ENCODE results near the gene MYB. TPM values are rescaled to one million over a fixed set of nuclear protein-coding genes. Genes with fewer than 3 reads are reported as not detected.

The MYB gene
- total and polyA plus RNA-seq, 2 donors (not counting 1 experiment from before 2014, with no cell fraction given) = under 0.01 to 0.16 TPM

- Histone ChIP-seq H3K4me1 (ENCODE audit: control insufficient read depth, extremely low read depth, insufficient read depth, low read length) (no peaks in the 10 kb centered on the region), H3K27ac (ENCODE audit: insufficient read depth, low read length) (no peak overlapping the region), H3K79me2 (ENCODE audit: control insufficient read depth, insufficient read depth, low read length) (no peaks in the 10 kb centered on the region), H3K4me2 (ENCODE audit: extremely low read depth, insufficient read depth, low read length) (no peak overlapping the region), H3K27me3 (ENCODE audit: control insufficient read depth, insufficient read depth, low read length) (no peaks in the 10 kb centered on the region), H3K36me3 (ENCODE audit: control insufficient read depth, insufficient read depth, low read length) (no peaks in the 10 kb centered on the region), H3K9me3 (ENCODE audit: control insufficient read depth, insufficient read depth, low read depth, low read length) (no peaks in the 10 kb centered on the region), H3K9ac (ENCODE audit: insufficient read depth, low read length) (no peak overlapping the region), H2AFZ (ENCODE audit: low read length) (no peak overlapping the region), H3K4me3 (replicated peaks in 1 of 4; ENCODE audit: control extremely low read depth in 1 of 4, insufficient read depth in 1 of 4, low read depth in 3 of 4, low read length in 4 of 4) (no peak overlapping the region), H4K20me1 (ENCODE audit: control insufficient read depth, extremely low read depth, insufficient read depth, low read length) (no peaks in the 10 kb centered on the region)
- no peak for TF ChIP-seq CTCF (conservative IDR thresholded peaks at IDR 0.05 in 1 of 2, IDR thresholded peaks at IDR 0.05 in 1 of 2; ENCODE audit: low read depth in 1 of 2, low read length in 2 of 2)
- DNase-seq (ENCODE audit: low read depth in 2 of 2) = no peak
These were observed 69.1 kb downstream of the MYB start for GRCh38 chr6:135250234-135250633.

GRCh38 chr6:135250751-135251497, 69.8 kb downstream of the MYB start:
- H3K4me3 ChIP-seq (replicated peaks in 1 of 4; ENCODE audit: control extremely low read depth in 1 of 4, insufficient read depth in 1 of 4, low read depth in 3 of 4, low read length in 4 of 4) = no peak overlapping the region
- no peak overlapping the region for H2AFZ ChIP-seq (ENCODE audit: low read length)
- H3K79me2 ChIP-seq (ENCODE audit: control insufficient read depth, insufficient read depth, low read length) = no peaks in the 10 kb centered on the region
- no peak overlapping the region for H3K4me2 ChIP-seq (ENCODE audit: extremely low read depth, insufficient read depth, low read length)
- H3K9ac ChIP-seq (ENCODE audit: insufficient read depth, low read length) = no peak overlapping the region
- H3K36me3 ChIP-seq (ENCODE audit: control insufficient read depth, insufficient read depth, low read length) = no peaks in the 10 kb centered on the region
- H3K9me3 ChIP-seq (ENCODE audit: control insufficient read depth, insufficient read depth, low read depth, low read length) = no peaks in the 10 kb centered on the region
- no peak for TF ChIP-seq EZH2 (IDR thresholded peaks at IDR 0.05; ENCODE audit: low read length, missing control alignments)
- no peak for TF ChIP-seq CTCF (conservative IDR thresholded peaks at IDR 0.05 in 1 of 2, IDR thresholded peaks at IDR 0.05 in 1 of 2; ENCODE audit: low read depth in 1 of 2, low read length in 2 of 2)
- DNase-seq (ENCODE audit: low read depth in 2 of 2) = no peak
- no peaks in the 10 kb centered on the region for H3K4me1 ChIP-seq (ENCODE audit: control insufficient read depth, extremely low read depth, insufficient read depth, low read length)
- no peaks in the 10 kb centered on the region for H4K20me1 ChIP-seq (ENCODE audit: control insufficient read depth, extremely low read depth, insufficient read depth, low read length)
- H3K27ac ChIP-seq (ENCODE audit: insufficient read depth, low read length) = no peak overlapping the region
- H3K27me3 ChIP-seq (ENCODE audit: control insufficient read depth, insufficient read depth, low read length) = no peaks in the 10 kb centered on the region

- Histone ChIP-seq H3K4me3 (replicated peaks in 1 of 4; ENCODE audit: control extremely low read depth in 1 of 4, insufficient read depth in 1 of 4, low read depth in 3 of 4, low read length in 4 of 4) (no peak overlapping the region), H3K27me3 (ENCODE audit: control insufficient read depth, insufficient read depth, low read length) (no peaks in the 10 kb centered on the region), H3K36me3 (ENCODE audit: control insufficient read depth, insufficient read depth, low read length) (no peaks in the 10 kb centered on the region), H3K27ac (ENCODE audit: insufficient read depth, low read length) (no peak overlapping the region), H3K9ac (ENCODE audit: insufficient read depth, low read length) (no peak overlapping the region), H2AFZ (ENCODE audit: low read length) (no peak overlapping the region), H3K79me2 (ENCODE audit: control insufficient read depth, insufficient read depth, low read length) (no peaks in the 10 kb centered on the region), H4K20me1 (ENCODE audit: control insufficient read depth, extremely low read depth, insufficient read depth, low read length) (no peaks in the 10 kb centered on the region), H3K4me1 (ENCODE audit: control insufficient read depth, extremely low read depth, insufficient read depth, low read length) (no peaks in the 10 kb centered on the region), H3K4me2 (ENCODE audit: extremely low read depth, insufficient read depth, low read length) (no peak overlapping the region), H3K9me3 (ENCODE audit: control insufficient read depth, insufficient read depth, low read depth, low read length) (no peaks in the 10 kb centered on the region)
- no peak for TF ChIP-seq CTCF (conservative IDR thresholded peaks at IDR 0.05 in 1 of 2, IDR thresholded peaks at IDR 0.05 in 1 of 2; ENCODE audit: low read depth in 1 of 2, low read length in 2 of 2)
- TF ChIP-seq EZH2 (IDR thresholded peaks at IDR 0.05; ENCODE audit: low read length, missing control alignments) = no peak
- peak in 1 of 2 donors; percentile 63 for DNase-seq (ENCODE audit: low read depth in 2 of 2)
These were observed 70.7 kb downstream of the MYB start for GRCh38 chr6:135251498-135252441.

Measured in fibroblast of lung (primary cell).